ENCODE results near the gene DBR1. TPM values are rescaled to one million over a fixed set of nuclear protein-coding genes. Genes with fewer than 3 reads are reported as not detected.
"Not testable (repeated sequence)": the region's sequence is repeated elsewhere in the genome, so short reads cannot be mapped to it uniquely, and the experiment has no call there.

Gene DBR1
- total RNA-seq, 1 experiment from 2014 or later = 20.5 TPM

- DNase-seq (ENCODE audit: low read depth) = no peak
Measured at GRCh38 chr3:138187296-138188012, 12.7 kb upstream of the DBR1 start, which contains the start of gene ARMC8. Gene ARMC8 (plus strand): TSS chr3:138187301. CDS start chr3:138187555, 254 bp downstream.

GRCh38 chr3:138186803-138187295 lies 12.1 kb upstream of the DBR1 start:
- peak; percentile 84 for DNase-seq (ENCODE audit: low read depth)

- DNase-seq (ENCODE audit: low read depth) = peak; percentile 14
Measured at GRCh38 chr3:138186221-138186620, 11.5 kb upstream of the DBR1 start.

DNA sequence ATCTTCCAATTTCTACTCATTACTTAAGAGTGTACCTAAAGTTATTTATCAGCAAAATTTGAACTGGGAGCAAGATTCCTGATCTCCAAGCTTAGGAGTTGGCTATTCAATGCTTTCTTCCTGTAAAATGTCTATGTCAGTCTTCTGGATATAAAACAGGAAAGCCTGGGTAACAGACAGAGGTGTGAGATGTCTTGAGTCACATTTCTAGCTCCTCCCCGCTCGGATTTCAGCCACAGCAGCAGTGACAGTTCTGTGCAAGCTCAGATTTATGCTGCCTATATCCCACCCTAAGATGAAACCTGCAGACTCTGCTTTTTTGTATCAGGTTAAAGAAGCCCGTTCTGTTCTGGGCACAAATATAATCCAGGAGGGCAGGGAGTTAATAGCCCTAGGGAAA lies 10.3 kb upstream of the DBR1 start:
- DNase-seq (ENCODE audit: low read depth) = peak; percentile 22

DNA sequence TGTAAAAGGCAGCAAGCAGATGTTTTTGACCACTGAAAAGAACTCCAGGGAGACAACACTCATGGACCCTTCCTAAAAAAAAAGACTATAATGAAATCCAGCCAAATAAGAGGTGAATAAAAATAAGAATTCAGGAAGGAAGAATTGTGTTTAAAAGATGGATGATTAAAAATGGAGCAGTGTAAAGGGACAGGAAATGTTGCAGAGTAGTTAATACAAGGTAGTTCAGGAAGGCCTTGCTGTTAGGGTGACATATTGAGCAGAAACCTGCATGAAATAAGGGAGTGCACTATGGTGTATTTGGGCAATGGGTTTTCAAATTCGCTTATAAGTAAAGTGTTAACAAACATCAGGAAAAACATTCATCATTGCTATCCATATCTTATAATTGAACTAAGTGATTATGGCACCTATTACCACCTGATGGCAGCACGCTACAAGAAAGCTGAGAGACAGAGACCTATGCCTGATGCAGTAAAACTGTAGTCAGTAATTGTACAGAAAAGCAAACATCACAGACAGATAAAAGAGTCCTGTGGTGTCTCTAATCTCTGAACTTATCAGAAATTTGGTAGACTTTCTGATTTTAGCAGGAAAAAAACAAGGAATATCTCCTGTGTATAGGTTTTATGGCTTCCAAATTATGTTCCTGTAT lies 5.8 kb upstream of the DBR1 start:
- DNase-seq (ENCODE audit: low read depth) = peak; percentile 43

DNA sequence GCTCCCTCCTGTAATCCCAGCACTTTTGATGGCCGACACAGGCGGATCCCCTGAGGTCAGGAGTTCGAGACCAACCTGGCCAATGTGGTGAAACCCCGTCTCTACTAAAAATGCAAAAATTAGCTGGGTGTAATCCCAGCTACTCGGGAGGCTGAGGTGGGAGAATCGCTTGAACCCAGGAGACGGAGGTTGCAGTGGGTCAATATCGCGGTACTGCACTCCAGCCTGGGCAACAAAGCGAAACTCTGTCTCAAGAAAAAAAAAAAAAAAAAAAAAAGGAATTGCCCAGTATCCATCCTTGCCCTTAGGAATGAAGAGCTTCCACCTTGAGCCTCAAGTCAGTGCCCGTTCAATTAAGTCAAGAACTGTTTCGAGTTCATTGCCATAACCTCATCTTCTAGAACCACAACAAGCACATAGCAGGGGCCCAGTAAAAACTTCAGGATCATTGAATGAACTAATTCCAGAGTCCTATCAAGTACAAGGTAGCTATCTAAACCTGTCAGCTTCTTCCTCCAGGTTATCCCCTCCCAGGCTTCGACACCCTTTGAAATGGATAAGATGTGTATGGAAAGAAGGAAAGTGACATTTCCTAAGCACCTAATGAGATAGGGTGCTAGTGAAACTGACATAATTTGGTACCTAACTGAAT lies 826 bp downstream of the DBR1 start:
- DNase-seq (ENCODE audit: low read depth) = no peak

DNA sequence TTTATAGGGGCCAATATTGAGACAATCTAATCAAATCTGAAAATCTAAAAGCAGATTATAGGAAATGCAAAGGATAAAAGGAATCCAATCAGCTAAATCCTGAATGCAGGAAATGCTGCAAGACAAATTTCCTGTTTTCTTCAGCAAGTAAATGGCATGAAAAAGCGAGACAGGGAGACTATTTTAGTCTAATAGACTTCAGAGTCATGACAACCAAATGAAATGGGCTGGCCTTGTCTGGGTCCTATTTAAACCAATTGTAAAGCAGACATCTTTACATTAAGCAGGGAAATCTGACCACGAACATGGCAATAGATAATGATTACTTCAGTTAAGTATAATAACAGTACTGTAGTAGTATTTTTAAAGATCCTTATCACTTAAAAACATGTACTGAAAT lies 2.1 kb downstream of the DBR1 start:
- no peak for DNase-seq (ENCODE audit: low read depth)

DNA sequence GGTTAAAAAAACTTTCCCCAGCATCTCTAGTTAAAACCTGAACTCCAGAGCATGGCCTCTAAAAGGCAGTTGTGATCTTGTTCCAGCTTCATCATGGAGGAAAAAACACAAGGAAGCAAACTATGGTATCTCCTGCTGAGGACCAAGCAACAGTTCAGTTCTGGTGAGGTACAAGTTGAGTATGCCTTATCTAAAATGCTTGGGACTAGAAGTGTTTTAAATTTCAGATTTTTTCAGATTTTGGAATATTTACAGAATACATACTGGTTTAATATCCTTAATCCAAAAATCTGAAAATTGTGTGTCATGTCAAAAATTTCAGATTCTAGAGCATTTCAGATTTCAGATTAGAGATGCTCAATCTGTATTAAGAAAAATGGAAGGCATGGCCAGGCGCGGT lies 9.7 kb downstream of the DBR1 start:
- DNase-seq (ENCODE audit: low read depth) = no peak

DNA sequence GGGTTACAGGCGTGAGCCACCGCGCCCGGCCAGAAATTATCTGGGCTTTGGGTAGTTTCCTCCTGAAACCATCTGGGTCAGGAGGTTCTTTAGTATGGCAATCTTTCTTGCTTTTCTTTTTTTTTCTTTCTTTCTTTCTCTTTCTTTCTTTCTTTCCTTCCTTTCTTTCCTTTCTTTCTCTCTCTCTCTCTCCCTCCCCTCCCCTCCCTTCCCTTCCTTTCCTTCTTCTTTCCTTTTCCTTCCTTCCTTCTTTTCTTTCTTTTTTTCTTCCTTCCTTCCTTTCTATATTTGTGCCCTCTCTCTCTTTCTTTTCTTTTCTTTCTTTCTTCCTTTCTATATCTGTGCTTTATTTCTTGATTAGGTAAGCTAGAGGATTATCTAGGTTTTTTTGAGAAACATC lies 17.0 kb downstream of the DBR1 start:
- no peak for DNase-seq (ENCODE audit: low read depth)

DNA sequence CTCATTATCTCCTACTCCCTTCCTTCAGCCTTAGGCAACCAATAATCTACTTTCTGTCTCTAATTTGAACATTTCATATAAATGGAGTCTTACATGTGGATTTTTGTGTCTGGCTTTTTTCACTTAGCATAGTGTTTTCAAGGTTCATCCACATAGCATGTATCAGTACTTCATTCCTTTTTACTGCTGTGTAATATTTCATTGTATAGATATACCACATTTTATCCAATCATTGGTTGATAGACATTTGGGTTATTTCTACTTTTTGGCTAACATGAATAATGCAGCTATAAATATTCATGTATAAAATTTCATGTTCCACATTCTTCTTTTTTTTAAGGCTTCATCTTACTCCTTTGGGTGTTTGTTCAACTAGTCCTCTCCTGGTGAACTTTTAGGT lies 20.2 kb downstream of the DBR1 start:
- no peak for DNase-seq (ENCODE audit: low read depth)

GRCh38 chr3:138148503-138148902 lies 26.2 kb downstream of the DBR1 start:
- peak; percentile 14 for DNase-seq (ENCODE audit: low read depth)

DNA sequence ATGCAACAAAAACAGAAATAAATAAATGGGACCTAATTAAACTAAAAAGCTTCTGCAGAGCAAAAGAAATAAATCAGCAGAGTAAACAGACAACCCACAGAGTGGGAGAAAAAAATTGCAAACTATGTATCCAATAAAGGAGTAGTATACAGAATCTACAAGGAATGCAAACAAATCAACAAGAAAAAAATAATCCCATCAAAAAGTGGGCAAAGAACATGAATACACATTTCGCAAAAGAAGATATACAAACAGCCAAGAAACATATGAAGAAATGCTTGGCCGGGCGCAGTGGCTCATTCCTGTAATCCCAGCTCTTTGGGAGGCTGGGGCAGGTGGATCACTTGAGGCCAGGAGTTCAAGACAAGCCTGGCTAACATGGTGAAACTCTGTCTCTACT lies 32.5 kb downstream of the DBR1 start:
- not testable (repeated sequence) for DNase-seq (ENCODE audit: low read depth)

- DNase-seq (ENCODE audit: low read depth) = peak; percentile 8
Measured at GRCh38 chr3:138140940-138141339, 33.8 kb downstream of the DBR1 start.

- DNase-seq (ENCODE audit: low read depth) = no peak
Measured at GRCh38 chr3:138139691-138140090, 35.0 kb downstream of the DBR1 start.

DNA sequence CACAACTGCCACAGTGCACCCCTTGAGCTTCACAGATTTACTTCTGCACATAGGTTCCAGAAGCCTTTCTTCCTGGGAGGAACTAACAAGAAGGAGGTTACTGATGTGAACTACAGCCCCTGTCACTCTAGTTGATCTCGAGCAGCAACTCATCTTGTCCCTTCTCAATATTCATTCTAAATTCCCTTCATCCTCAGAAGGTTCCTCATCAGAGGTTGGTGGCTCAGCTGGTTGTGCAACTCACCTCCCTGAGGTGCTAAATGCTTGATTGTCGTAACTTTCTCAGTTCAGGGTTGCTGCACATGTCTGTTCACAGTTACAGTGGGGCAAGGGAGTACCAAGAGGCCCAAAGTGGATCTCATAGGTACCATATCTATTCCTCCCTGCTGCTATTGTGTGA lies 36.9 kb downstream of the DBR1 start:
- no peak for DNase-seq (ENCODE audit: low read depth)

DNA sequence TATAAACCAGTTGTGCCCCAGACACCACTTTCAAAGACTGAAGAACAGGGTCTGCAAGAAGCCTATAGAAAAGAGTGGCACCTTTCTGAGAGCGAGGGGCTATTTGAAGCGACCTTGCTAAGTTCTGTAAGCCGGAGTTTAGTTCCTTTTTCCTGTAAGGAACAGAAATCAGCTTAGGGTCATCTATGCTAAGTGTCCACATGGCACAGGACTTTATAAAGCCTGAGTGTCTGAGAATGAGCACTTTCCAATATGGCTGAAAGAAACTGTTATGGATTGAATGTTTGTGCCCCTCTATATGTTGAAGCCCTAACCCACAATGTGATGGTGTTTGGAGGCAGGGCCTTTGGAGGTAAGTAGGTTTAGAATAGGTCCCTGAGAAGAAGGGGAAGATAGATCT lies 38.5 kb downstream of the DBR1 start:
- no peak for DNase-seq (ENCODE audit: low read depth)

GRCh38 chr3:138135833-138136194 lies 38.9 kb downstream of the DBR1 start:
- DNase-seq (ENCODE audit: low read depth) = no peak

- DNase-seq (ENCODE audit: low read depth) = no peak
Measured at GRCh38 chr3:138135146-138135832, 39.4 kb downstream of the DBR1 start.

GRCh38 chr3:138132239-138132638 lies 42.5 kb downstream of the DBR1 start, which contains the start of gene A4GNT:
Gene A4GNT (minus strand): TSS chr3:138132390. CDS start chr3:138131256, 1,134 bp downstream.
- no peak for DNase-seq (ENCODE audit: low read depth)

GRCh38 chr3:138127636-138128365 lies 46.9 kb downstream of the DBR1 start:
- DNase-seq (ENCODE audit: low read depth) = peak; percentile 89

DNA sequence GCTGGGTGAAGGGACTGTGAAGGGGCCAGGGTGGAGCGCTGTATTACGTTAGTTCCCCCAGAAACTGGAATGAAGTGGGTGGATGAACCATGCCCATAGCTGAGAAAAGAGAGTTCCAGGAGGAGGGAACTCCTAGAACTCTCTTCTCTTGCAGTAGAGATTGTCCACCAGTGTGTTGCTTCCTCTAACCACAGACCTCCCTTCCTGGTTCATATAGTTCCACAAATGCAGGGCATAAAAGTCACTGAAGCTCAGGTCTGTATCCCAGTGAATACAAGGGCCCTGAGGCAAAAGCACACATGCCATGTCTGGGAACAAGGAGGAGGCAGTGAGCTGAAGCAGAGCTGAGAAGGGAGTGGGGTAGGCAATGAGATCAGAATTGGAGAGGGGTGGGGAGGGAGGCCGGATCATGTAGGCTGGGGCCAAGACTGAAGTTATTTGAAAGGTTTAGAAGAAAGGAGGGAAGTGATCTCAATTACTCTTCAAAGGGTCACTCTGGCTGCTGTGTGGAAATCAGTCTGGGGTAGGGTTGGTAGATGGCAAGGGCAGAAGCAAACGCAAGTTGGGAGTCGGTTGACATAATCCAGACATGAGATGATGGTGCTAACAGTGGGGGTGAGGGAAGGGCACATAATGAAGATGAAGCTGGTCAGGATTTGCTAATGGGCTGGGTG lies 49.0 kb downstream of the DBR1 start:
- DNase-seq (ENCODE audit: low read depth) = peak; percentile 54

Measured in LHCN-M2 (cell line).